Putamen (tissue), 1 donor: ENCODE results near the gene BCAR1.
"Not testable (repeated sequence)": the region's sequence is repeated elsewhere in the genome, so short reads cannot be mapped to it uniquely, and the experiment has no call there.

Experiments
- DNase-seq: peaks from one replicate; pipeline ENCODE4 v3.0.0-alpha.2; 2016; ENCODE audit warnings: low spot score

Gene BCAR1

GRCh38 chr16:75252946-75253911 lies 1.8 kb upstream of the BCAR1 start:
- DNase-seq: no peak

GRCh38 chr16:75252049-75252864 lies 833 bp upstream of the BCAR1 start:
- no peak for DNase-seq

DNA sequence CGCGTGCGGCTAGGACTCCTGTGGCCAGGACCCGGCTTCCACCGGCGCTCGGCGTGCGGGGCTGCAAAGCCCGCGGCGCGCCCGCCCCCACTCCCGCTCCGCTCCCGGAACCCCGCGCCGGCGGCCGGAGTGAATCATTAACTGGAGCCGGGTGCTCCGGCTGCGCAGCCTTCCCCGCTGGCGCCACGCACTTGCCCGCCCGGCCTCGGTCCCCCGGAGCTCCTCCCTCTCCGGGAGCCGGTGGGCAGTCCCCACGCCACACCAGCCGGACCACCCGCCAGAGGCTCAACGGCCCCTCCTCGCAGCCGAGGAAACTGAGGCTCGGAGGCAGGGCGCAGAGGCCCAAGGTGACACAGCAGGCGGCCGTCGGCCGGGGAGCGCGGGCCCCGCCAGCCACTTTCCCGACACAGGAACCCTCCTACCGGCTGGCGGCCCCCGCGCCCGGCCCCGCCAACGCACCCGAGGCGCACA lies 580 bp downstream of the BCAR1 start:
- DNase-seq: no peak

GRCh38 chr16:75250089-75250808 lies 1.2 kb downstream of the BCAR1 start:
- no peak for DNase-seq

DNA sequence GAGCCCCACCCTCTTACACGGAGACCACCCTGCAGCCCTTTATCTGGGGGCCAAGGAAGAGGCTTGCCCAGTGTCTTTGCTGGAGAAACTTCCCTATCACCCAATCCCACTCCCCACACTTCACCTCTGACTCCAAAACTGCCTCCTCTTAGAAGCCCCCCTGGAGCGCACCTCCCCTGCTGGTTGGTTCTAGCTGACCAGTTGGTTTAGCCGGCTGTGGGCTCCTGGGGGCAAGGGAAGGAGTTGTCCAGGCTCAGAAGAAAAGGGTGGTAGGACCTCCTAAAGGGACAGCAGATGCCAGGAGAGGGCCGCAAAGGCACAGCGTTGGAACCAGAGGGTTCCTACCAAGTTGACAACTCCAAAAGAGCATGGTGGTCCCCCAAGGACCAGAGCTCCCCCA lies 2.0 kb downstream of the BCAR1 start:
- no peak for DNase-seq

- DNase-seq: no peak
Observed at GRCh38 chr16:75248536-75249380, 2.7 kb downstream of the BCAR1 start.

- peak; percentile 89 for DNase-seq
Observed at GRCh38 chr16:75248142-75248535, 3.3 kb downstream of the BCAR1 start.

DNA sequence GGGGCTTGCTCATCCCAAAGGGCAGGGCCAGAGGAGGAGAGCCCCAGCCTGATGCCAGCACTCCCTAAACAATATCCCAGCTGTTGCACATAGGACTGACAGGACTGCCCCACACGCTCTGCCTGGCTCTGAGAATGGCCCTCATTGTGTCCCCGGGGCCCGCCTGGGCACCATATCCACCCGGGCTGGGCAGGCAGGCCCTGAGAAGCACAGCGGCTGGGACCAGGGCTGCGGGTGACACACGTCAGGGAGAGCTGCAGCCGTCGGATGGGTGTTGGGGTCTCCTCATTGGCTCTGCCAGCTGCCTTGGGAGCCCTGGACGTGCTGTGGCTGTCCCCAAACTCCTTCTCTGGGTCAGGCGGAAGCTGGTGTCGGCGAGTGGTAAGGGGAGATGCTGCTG lies 4.2 kb downstream of the BCAR1 start:
- peak; percentile 93 for DNase-seq

DNA sequence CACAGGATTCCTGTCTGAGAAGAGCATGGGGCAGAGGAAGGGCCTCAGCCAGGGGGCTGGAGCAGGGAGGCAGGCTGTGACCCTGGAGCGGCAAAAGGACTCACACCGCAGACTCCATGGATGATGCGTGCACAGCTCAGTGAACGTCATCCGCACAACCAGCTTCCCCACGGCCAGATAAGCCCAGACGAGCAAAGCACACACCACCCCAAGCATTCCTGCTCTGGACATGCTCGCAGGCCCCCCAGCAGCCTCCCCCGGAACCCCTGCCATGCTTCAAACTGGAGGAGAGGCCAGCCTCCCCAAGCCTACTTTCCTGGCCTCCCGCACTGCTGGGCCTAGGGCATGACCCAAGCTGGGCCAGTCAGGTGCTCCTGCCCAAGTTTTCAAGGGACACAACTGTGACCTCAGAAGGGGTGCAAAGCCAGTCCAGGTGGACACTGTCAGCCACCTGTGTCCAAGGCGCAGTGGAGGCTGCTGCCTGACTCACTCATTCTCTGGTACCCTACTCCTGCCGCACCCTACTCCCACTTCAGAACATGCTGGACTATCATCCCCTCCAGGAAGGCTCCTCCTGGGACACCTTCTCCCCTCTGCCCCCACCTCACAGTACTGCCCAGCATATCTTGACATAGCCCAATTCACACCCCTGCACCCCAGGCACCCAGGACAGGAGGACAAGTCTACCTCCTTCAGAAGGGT lies 4.8 kb downstream of the BCAR1 start:
- DNase-seq: no peak

DNA sequence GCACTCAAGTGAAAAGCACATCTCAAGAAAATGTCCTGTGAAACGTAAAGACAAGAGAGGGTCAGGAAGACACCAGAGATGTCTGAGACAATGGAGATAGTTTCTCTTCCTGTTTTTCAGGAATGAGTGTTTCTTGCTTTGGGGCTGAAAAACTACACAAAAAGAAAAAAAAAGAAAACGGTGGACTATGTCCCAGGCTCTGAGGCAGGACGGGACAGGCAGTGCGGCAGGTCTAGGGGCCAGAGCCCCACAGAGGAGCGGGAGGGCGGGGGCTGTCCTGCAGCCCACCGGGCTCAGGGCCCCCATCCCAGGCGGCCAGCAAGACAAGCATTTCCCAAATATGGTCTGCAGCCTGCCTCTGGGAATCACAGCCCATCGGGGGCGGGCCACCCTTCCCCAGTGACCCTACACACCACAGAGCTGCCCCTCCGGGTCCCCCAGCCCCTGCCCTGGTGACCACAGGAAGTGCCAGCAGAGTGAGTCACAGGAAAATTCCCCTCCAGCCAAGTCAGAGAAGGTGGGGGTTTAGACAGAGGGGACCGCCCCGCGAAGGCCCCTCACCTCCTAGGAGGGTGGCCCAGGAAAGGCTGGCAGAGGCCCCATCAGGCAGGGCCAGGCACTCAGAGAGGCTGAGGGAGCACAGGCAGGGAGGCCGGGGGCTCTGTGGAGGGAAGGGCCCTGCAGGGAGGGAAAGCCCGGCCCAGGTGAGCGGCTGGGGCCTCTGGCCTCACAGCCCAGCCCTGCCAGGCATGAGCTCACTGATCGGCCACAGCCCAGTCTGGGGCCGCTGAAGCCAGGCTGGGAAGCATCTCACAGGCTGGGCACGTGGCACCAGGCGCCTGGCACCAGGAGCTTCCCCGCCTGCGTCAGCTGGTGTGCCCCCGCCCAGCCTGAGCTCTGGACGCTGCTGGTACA lies 6.3 kb downstream of the BCAR1 start:
- peak; percentile 97 for DNase-seq

GRCh38 chr16:75244225-75244809 lies 7.1 kb downstream of the BCAR1 start:
- no peak for DNase-seq

- no peak for DNase-seq
Observed at GRCh38 chr16:75243667-75244224, 7.7 kb downstream of the BCAR1 start.

GRCh38 chr16:75242436-75243078 lies 8.9 kb downstream of the BCAR1 start:
- not testable (repeated sequence) for DNase-seq

GRCh38 chr16:75241955-75242354 lies 9.5 kb downstream of the BCAR1 start:
- DNase-seq: no peak

DNA sequence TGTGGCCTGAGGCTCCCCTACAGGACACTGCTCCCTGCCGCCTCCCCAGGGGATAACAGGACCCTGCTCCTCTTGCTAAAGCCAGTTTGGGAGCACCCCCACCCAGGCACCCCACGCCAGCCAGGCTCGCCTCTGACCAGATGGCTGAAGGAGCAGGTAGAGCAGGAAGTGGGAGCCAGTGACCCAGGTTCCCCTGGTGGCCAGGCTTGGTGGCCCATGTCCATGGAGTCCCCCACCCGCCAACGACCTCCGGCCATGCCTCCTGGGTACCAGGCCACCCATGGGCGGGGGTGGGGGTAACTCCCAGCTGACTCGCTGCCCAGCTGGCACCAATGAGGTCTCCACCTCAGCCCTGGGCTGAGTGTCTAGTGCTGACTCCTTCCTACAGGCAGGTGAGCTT lies 10.0 kb downstream of the BCAR1 start:
- DNase-seq: no peak

DNA sequence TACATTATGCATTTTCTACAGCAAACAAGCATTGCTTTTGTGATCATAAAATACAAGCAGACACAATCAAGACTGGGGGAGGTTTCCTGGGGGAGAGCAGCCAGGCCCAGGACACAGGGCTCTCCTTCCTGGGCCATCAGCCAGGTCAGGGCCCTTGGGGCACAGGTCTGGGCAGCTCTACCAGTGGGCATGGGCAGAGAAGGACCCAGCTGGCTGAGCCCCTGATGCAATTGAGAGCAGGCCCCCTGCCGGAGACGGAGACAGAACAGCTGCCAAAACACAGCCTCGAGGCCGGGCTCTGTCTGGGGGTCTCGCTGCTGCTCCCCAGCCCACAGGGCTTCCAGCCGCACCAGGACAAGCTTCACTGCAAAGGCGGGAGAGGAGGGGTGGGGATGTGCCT lies 10.8 kb downstream of the BCAR1 start:
- not testable (repeated sequence) for DNase-seq

GRCh38 chr16:75239542-75240122 lies 11.8 kb downstream of the BCAR1 start:
- DNase-seq: no peak
